Spleen (tissue), 11 donors: ENCODE results near the gene CPAMD8. TPM values are rescaled to one million over a fixed set of nuclear protein-coding genes. Genes with fewer than 3 reads are reported as not detected.
A peak's percentile ranks its signal among the peaks of the same experiment; 100 is the strongest.
"Not testable (repeated sequence)": the region's sequence is repeated elsewhere in the genome, so short reads cannot be mapped to it uniquely, and the experiment has no call there.

Experiments
- DNase-seq: peaks from one replicate; pipeline ENCODE4 v3.0.0-alpha.2; 2020
- H3K27ac ChIP-seq, 8 donors: fragments of 200-600 bp; sonication (generic) in 7 of 8; 1 replicate in 4 of 8; 2 replicates in 4 of 8; pipeline versions ENCODE4 v1.5.0 to v1.8.0; 2016 to 2021; ENCODE audit warnings: inconsistent platforms in 4 of 8, mild to moderate bottlenecking in 4 of 8, moderate library complexity in 1 of 8
- H3K27me3 ChIP-seq, 7 donors: fragments of 200-600 bp; sonication (generic) in 6 of 7; replicated peaks in 1 of 7; 1 replicate in 4 of 7; 2 replicates in 3 of 7; pipeline versions ENCODE4 v1.5.0 to v1.8.0; 2016 to 2021; ENCODE audit warnings: inconsistent platforms in 3 of 7, mild to moderate bottlenecking in 1 of 7
- H3K36me3 ChIP-seq, 6 donors: fragments of 200-600 bp; sonication (generic) in 5 of 6; 1 replicate in 4 of 6; 2 replicates in 2 of 6; pipeline versions ENCODE4 v1.5.0 to v1.8.0; 2016 to 2021; ENCODE audit warnings: inconsistent platforms in 2 of 6
- H3K4me1 ChIP-seq, 6 donors: fragments of 200-600 bp; sonication (generic) in 5 of 6; 1 replicate in 3 of 6; 2 replicates in 3 of 6; pipeline versions ENCODE4 v1.5.0 to v1.8.0; 2016 to 2021; ENCODE audit warnings: inconsistent platforms in 3 of 6
- H3K4me3 ChIP-seq, 8 donors: fragments of 200-600 bp; sonication (generic) in 7 of 8; 1 replicate in 4 of 8; 2 replicates in 4 of 8; pipeline versions ENCODE4 v1.5.0 to v1.8.0; 2016 to 2021; ENCODE audit warnings: inconsistent platforms in 4 of 8, mild to moderate bottlenecking in 4 of 8, moderate library complexity in 2 of 8
- H3K9me3 ChIP-seq, 8 donors: fragments of 200-600 bp; sonication (generic) in 7 of 8; 1 replicate in 4 of 8; 2 replicates in 4 of 8; pipeline versions ENCODE4 v1.5.0 to v1.8.0; 2016 to 2021; ENCODE audit warnings: inconsistent platforms in 4 of 8
- CTCF ChIP-seq, 11 experiments: fragments of 200-600 bp in 7 of 11; fragments of 450-650 bp in 4 of 11; sonication (generic) in 4 of 11; IDR thresholded peaks in 8 of 11; conservative IDR thresholded peaks in 3 of 11; 1 replicate in 7 of 11; 2 replicates in 4 of 11; pipeline versions ENCODE4 v1.4.0 to v1.8.0; 2016 to 2021; ENCODE audit warnings: antibody characterized with exemption in 11 of 11, inconsistent platforms in 4 of 11, mild to moderate bottlenecking in 1 of 11
- POLR2A ChIP-seq, 3 donors: fragments of 450-650 bp; IDR thresholded peaks; one replicate each; pipeline ENCODE4 v1.5.1; 2017; ENCODE audit warnings: antibody characterized with exemption in 3 of 3, mild to moderate bottlenecking in 1 of 3
- POLR2AphosphoS5 ChIP-seq, 3 donors: sonication (generic); formaldehyde crosslinking; IDR thresholded peaks; one replicate each; pipeline ENCODE4 v1.5.1; 2017; ENCODE audit warnings: antibody characterized with exemption in 3 of 3
- WGBS, 5 donors: extraction: QIAGEN DNeasy Blood & Tissue Kit in 3 of 5; methylation state at CpG; one replicate each; pipeline versions ENCODE4 v1.1.5 to v1.1.7; 2013 to 2018; 5-methylcytosine and 5-hydroxymethylcytosine counted together
- intact Hi-C: fragments of 100-400 bp; cut with DNase I; formaldehyde crosslinking; loops from one replicate; pipeline ENCODE4 v1.15.0; 2023; ENCODE audit warnings: low total_unique reads
- polyA plus RNA-seq, 3 donors: library from polyadenylated mRNA; stranded (reverse); fragments of 200-250 nt; gene quantifications; one replicate each; pipeline ENCODE4 v1.2.1, GENCODE V29; 2013
- total RNA-seq, 7 donors: library from RNA; depleted of rRNA in 3 of 7; stranded (reverse); fragments of >200 nt in 3 of 7; fragmentation: NEBNext Ultra II Directional in 4 of 7; extraction: Animal tissue kit (Norgen Biotek cat#: 25700) in 4 of 7; gene quantifications; one replicate each; pipeline versions ENCODE4 v1.1.0 to v1.2.1, GENCODE V29; 2016 to 2021
- donor health status: healthy with polysubstance abuse.
- donor health status: DM: no; HTN: no; CAD: no; lungs with moderate emphysema.
- donor health status: DM: no; HTN: no; CAD: no.
- donor health status: Bipolar disorder and iron deficiency.
- donor health status: healthy.
- donor health status: DM: no; HTN: no; CAD: no.
- donor health status: DM: yes; HTN: yes; CAD: no.

The CPAMD8 gene
- total and polyA plus RNA-seq, 10 donors: 2.1 to 18.7 (median 8.5) TPM

GRCh38 chr19:16938211-16938610 is 88.4 kb downstream of the CPAMD8 start:
- Histone ChIP-seq H3K27ac (no peak overlapping the region), H3K36me3 (no peaks in the 10 kb centered on the region), H3K9me3 (peaks cover 2 to 37% (median 30%) of the 10 kb centered on the region in 8 donors), H3K4me3 (no peak overlapping the region), H3K27me3 (no peaks in the 10 kb centered on the region), H3K4me1 (no peaks in the 10 kb centered on the region)
- peak; percentile 22 for DNase-seq
- intact Hi-C loops: no loop called here
- 89 to 96% (median 92%) methylated on average over 11 of the region's 11 CpGs for WGBS, 5 donors
- TF ChIP-seq POLR2AphosphoS5 (IDR thresholded peaks at IDR 0.05): no peak
- TF ChIP-seq POLR2A (IDR thresholded peaks at IDR 0.05): no peak
- TF ChIP-seq CTCF (IDR thresholded peaks at IDR 0.05 in 8 of 11, conservative IDR thresholded peaks at IDR 0.05 in 3 of 11): no peak

- H3K4me1 ChIP-seq, intact Hi-C loops, H3K27me3 ChIP-seq, H3K4me3 ChIP-seq, H3K36me3 ChIP-seq, H3K27ac ChIP-seq: not testable (repeated sequence)
- DNase-seq: peak; percentile 10
- peaks cover 2 to 41% (median 33%) of the 10 kb centered on the region in 8 donors for H3K9me3 ChIP-seq
- 88 to 96% (median 94%) methylated on average over 12 of the region's 12 CpGs for WGBS, 5 donors
Measured at GRCh38 chr19:16937796-16938195, 88.8 kb downstream of the CPAMD8 start.

GRCh38 chr19:16936901-16937300 is 89.7 kb downstream of the CPAMD8 start:
- DNase-seq: peak; percentile 6
- Histone ChIP-seq H3K36me3 (no peaks in the 10 kb centered on the region), H3K27ac (no peak overlapping the region), H3K27me3 (no peaks in the 10 kb centered on the region), H3K9me3 (peaks cover 2 to 49% (median 34%) of the 10 kb centered on the region in 8 donors), H3K4me1 (no peaks in the 10 kb centered on the region), H3K4me3 (no peak overlapping the region)
- 90 to 95% (median 91%) methylated on average over 2 of the region's 2 CpGs for WGBS, 5 donors
- intact Hi-C loops: no loop called here
- TF ChIP-seq CTCF (IDR thresholded peaks at IDR 0.05 in 8 of 11, conservative IDR thresholded peaks at IDR 0.05 in 3 of 11) (no peak), POLR2A (IDR thresholded peaks at IDR 0.05) (no peak), POLR2AphosphoS5 (IDR thresholded peaks at IDR 0.05) (no peak)

- intact Hi-C loops: no loop called here
Measured at GRCh38 chr19:16934489-16934888, 92.1 kb downstream of the CPAMD8 start.

More at GRCh38 chr19:16934489-16934888, 92.1 kb downstream of the CPAMD8 start:
- H3K9me3 ChIP-seq: peaks cover 2 to 52% (median 34%) of the 10 kb centered on the region in 8 donors
- peaks cover 0 to 11% (median 0%) of the 10 kb centered on the region in 7 donors for H3K27me3 ChIP-seq
- no peak overlapping the region for H3K4me3 ChIP-seq
- 90 to 98% (median 95%) methylated on average over 1 of the region's 1 CpG for WGBS, 5 donors
- TF ChIP-seq POLR2A (IDR thresholded peaks at IDR 0.05): no peak
- no peak for TF ChIP-seq POLR2AphosphoS5 (IDR thresholded peaks at IDR 0.05)
- no peak for TF ChIP-seq CTCF (IDR thresholded peaks at IDR 0.05 in 8 of 11, conservative IDR thresholded peaks at IDR 0.05 in 3 of 11)
- H3K4me1 ChIP-seq: no peaks in the 10 kb centered on the region
- H3K36me3 ChIP-seq: no peaks in the 10 kb centered on the region
- no peak for DNase-seq
- no peak overlapping the region for H3K27ac ChIP-seq
